OCI-LY1 (cell line): ENCODE results near the gene CHRNA9.
A peak's percentile ranks its signal among the peaks of the same experiment; 100 is the strongest.

Experiments used
- H2AFZ ChIP-seq: fragments of 200-600 bp; sonication (generic), shearing (Covaris generic); 2 replicates; pipeline ENCODE4 v1.6.0; 2014; ENCODE audit warnings: antibody characterized with exemption, mild to moderate bottlenecking, low read length
- H3F3A ChIP-seq: fragments of 200-600 bp; sonication (generic), shearing (Covaris generic); 2 replicates; pipeline ENCODE4 v1.6.0; 2014; ENCODE audit warnings: mild to moderate bottlenecking, antibody characterized with exemption, low read length, moderate library complexity; ENCODE audit not compliant: insufficient read depth
- H3K27ac ChIP-seq: fragments of 200-600 bp; sonication (generic); 2 replicates; pipeline ENCODE4 v1.5.1; 2014; ENCODE audit warnings: low read length, mixed run types, mild to moderate bottlenecking, low read depth; ENCODE audit not compliant: poor library complexity, severe bottlenecking
- H3K27me3 ChIP-seq: fragments of 200-600 bp; sonication (generic); 2 replicates; pipeline ENCODE4 v1.6.0; 2014; ENCODE audit warnings: antibody characterized with exemption, mild to moderate bottlenecking, low read length, moderate library complexity; ENCODE audit not compliant: insufficient read depth
- H3K36me3 ChIP-seq: fragments of 200-600 bp; sonication (generic); 2 replicates; pipeline ENCODE4 v1.6.1; 2014; ENCODE audit warnings: mild to moderate bottlenecking, antibody characterized with exemption, low read length, moderate library complexity, mixed read lengths; ENCODE audit not compliant: insufficient read depth
- H3K4me1 ChIP-seq: fragments of 200-600 bp; sonication (generic); 2 replicates; pipeline ENCODE4 v1.5.1; 2014; ENCODE audit warnings: mild to moderate bottlenecking, low read length, moderate library complexity; ENCODE audit not compliant: insufficient read depth, severe bottlenecking
- H3K4me2 ChIP-seq: fragments of 200-600 bp; sonication (generic), shearing (Covaris generic); 2 replicates; pipeline ENCODE4 v1.6.1; 2014; ENCODE audit warnings: low read length
- H3K4me3 ChIP-seq: fragments of 200-600 bp; sonication (generic); 2 replicates; pipeline ENCODE4 v1.5.1; 2014; ENCODE audit warnings: low read length, low read depth, mild to moderate bottlenecking, mixed read lengths; ENCODE audit not compliant: poor library complexity, severe bottlenecking
- H3K79me2 ChIP-seq: fragments of 200-600 bp; shearing (Covaris generic); 2 replicates; pipeline ENCODE4 v1.6.1; 2016; ENCODE audit warnings: mixed run types, low read length, mixed read lengths; ENCODE audit not compliant: insufficient read depth
- H3K9ac ChIP-seq: fragments of 200-600 bp; sonication (generic), shearing (Covaris generic); 2 replicates; pipeline ENCODE4 v1.6.1; 2014; ENCODE audit warnings: mild to moderate bottlenecking, low read length, mixed read lengths
- H3K9me2 ChIP-seq: fragments of 200-600 bp; sonication (generic), shearing (Covaris generic); 2 replicates; pipeline ENCODE4 v1.6.1; 2014; ENCODE audit warnings: low read depth, mild to moderate bottlenecking, low read length, mixed read lengths
- H3K9me3 ChIP-seq: fragments of 200-600 bp; shearing (Covaris generic); 2 replicates; pipeline ENCODE4 v1.6.1; 2014; ENCODE audit warnings: low read length, mixed read lengths
- H4K20me1 ChIP-seq: fragments of 200-600 bp; sonication (generic), shearing (Covaris generic); 2 replicates; pipeline ENCODE4 v1.6.0; 2016; ENCODE audit warnings: mild to moderate bottlenecking, low read length; ENCODE audit not compliant: insufficient read depth
- EZH2 ChIP-seq: fragments of 200-600 bp; sonication (generic), shearing (Covaris generic); IDR thresholded peaks from 2 replicates; pipeline ENCODE4 v1.8.0; 2017; ENCODE audit warnings: borderline replicate concordance, mixed run types, mild to moderate bottlenecking, antibody characterized with exemption, low read length, moderate library complexity, mixed read lengths
- TF ChIP-seq, protein P1 (sequence below): fragments of 200-600 bp; sonication (generic), shearing (Covaris generic); IDR thresholded peaks from 2 replicates; pipeline ENCODE4 v1.5.1; 2017; ENCODE audit warnings: mild to moderate bottlenecking, antibody characterized with exemption, low read length, moderate library complexity, mixed read lengths

The CHRNA9 gene

DNA sequence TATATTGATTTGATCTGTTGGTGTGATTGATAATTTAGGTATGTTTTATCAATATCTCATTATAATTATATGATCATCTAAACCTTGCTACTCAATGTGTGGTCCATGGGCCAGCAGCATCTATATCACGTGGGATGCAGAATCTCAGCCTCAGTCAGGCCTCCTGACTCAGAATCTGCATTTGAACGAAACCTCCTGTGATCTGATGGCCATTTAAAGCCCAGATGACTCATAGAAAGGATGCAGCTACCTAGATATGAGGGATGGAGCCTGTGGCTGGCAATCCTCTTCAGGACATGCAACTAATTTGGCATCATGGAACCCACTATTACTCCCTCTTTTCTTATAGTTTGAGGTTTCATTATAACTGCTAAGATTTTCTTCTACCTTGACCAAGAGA lies 11.3 kb upstream of the CHRNA9 start:
- Histone ChIP-seq H3K27ac (peak overlapping the region; percentile 4), H3K9me3 (no peaks in the 10 kb centered on the region), H3K4me3 (no peak overlapping the region), H3K27me3 (no peaks in the 10 kb centered on the region), H3K36me3 (no peaks in the 10 kb centered on the region), H3K79me2 (no peaks in the 10 kb centered on the region), H3K9ac (no peak overlapping the region), H3K9me2 (no peaks in the 10 kb centered on the region), H3K4me1 (peaks cover 41% of the 10 kb centered on the region), H2AFZ (no peak overlapping the region), H3K4me2 (no peak overlapping the region), H4K20me1 (no peaks in the 10 kb centered on the region), H3F3A (no peaks in the 10 kb centered on the region)
- TF ChIP-seq, protein P1, sequence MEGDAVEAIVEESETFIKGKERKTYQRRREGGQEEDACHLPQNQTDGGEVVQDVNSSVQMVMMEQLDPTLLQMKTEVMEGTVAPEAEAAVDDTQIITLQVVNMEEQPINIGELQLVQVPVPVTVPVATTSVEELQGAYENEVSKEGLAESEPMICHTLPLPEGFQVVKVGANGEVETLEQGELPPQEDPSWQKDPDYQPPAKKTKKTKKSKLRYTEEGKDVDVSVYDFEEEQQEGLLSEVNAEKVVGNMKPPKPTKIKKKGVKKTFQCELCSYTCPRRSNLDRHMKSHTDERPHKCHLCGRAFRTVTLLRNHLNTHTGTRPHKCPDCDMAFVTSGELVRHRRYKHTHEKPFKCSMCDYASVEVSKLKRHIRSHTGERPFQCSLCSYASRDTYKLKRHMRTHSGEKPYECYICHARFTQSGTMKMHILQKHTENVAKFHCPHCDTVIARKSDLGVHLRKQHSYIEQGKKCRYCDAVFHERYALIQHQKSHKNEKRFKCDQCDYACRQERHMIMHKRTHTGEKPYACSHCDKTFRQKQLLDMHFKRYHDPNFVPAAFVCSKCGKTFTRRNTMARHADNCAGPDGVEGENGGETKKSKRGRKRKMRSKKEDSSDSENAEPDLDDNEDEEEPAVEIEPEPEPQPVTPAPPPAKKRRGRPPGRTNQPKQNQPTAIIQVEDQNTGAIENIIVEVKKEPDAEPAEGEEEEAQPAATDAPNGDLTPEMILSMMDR = no peak

- H3K4me1 ChIP-seq = peaks cover 41% of the 10 kb centered on the region
- TF ChIP-seq, protein P1 = peak; percentile 88
- TF ChIP-seq EZH2 = no peak
These were observed 9.6 kb upstream of the CHRNA9 start for GRCh38 chr4:40325406-40326019.

DNA sequence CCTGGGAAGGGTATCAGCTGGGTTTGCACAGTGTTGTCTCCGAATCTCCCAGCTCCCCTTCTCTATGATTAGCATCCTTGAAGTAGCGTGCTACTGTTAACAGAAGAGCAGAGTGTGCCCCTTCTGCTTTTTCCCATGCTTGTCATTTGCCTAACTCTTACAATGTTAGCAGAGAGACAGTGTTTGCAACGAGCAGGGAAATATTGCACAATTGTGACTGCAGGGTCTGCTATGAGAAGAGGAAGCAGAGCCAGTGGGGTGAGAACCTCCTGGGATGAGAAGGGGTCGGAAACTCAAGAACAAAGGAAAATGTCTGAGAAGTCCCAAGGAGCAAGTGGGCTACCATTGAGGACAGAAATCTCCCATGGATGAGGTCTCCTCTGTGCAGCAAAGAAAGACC lies 7.8 kb upstream of the CHRNA9 start:
- Histone ChIP-seq H3K9me2 (no peaks in the 10 kb centered on the region), H3K9me3 (no peaks in the 10 kb centered on the region), H3K79me2 (no peaks in the 10 kb centered on the region), H3K36me3 (no peaks in the 10 kb centered on the region), H3K9ac (no peak overlapping the region), H3K27ac (no peak overlapping the region), H2AFZ (no peak overlapping the region), H3K4me3 (no peak overlapping the region), H3K4me1 (peaks cover 30% of the 10 kb centered on the region), H3K27me3 (no peaks in the 10 kb centered on the region; the same call in 1 of the 2 replicates), H3F3A (no peaks in the 10 kb centered on the region), H4K20me1 (no peaks in the 10 kb centered on the region), H3K4me2 (no peak overlapping the region)
- no peak for TF ChIP-seq EZH2
- TF ChIP-seq, protein P1 = no peak

More at GRCh38 chr4:40325406-40326019, 9.6 kb upstream of the CHRNA9 start:
- Histone ChIP-seq H3K4me3 (no peak overlapping the region), H3K36me3 (no peaks in the 10 kb centered on the region), H3F3A (no peaks in the 10 kb centered on the region), H3K9me2 (no peaks in the 10 kb centered on the region), H3K4me2 (no peak overlapping the region; the same call in 1 of the 2 replicates), H3K79me2 (no peaks in the 10 kb centered on the region), H3K9ac (no peak overlapping the region), H3K27me3 (no peaks in the 10 kb centered on the region; the same call in 1 of the 2 replicates), H4K20me1 (no peaks in the 10 kb centered on the region), H3K9me3 (no peaks in the 10 kb centered on the region), H3K27ac (no peak overlapping the region), H2AFZ (no peak overlapping the region)
